GM19099 (cell line): ENCODE data around the gene GON4L.

Source experiments
- POLR2A ChIP-seq: IDR thresholded peaks from 3 replicates; pipeline ENCODE4 v1.6.1; 2011; ENCODE audit warnings: low read depth; ENCODE audit not compliant: insufficient read length; ENCODE audit errors: extremely low read depth

Gene GON4L

DNA sequence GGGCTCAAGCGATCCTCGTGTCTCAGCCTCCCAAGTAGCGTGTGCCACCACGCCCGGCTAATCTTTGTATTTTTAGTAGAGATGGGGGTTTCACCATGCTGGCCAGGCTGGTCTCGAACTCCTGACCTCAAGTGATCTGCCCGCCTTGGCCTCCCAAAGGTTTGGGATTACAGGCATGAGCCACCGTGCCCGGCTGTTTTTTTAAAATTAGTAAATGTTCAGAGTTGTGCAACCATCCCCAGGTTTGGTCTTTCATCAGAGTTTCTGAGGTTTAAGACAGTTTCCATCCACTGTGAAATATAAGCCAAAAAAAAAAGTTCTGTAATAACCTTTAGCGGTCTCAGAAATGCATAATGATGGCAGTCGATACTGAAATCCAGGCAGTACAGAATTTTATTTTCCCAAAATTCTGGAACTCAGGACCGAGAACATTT, 1.8 kb upstream of the GON4L start:
- no peak for TF ChIP-seq POLR2A

DNA sequence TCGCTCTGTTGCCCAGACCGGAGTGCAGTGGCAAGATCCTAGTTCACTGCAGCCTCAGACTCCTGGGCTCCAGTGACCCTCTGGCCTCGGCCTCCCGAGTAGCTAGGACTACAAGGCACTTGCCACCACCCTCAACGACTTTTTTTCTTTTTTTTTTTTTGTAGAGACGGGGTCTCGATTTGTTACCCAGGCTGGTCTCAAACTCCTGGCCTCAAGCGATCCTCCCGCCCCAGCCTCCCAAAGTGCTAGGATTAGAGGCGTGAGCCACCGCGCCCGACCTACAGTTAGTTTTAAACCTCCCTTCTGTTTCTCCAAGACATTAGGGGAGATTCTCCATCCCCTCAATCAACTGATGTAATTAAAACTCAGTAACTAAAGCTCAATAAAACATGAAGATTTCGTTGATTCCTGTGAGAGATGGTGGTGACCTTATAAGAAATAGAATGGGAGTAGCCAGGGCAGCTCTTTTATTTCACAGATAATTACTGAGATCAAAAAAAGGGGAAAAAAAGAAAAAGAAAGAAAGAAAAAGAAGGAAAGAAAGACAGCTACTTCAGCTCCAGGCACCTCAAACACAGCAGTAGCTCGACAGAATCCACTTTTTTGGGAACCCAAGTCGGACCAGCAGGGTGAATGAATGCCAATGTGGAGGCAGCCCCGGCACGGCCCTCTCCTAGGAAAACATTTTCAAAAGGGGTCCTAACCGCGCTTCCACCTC, 598 bp downstream of the GON4L start:
- TF ChIP-seq POLR2A, result no peak

DNA sequence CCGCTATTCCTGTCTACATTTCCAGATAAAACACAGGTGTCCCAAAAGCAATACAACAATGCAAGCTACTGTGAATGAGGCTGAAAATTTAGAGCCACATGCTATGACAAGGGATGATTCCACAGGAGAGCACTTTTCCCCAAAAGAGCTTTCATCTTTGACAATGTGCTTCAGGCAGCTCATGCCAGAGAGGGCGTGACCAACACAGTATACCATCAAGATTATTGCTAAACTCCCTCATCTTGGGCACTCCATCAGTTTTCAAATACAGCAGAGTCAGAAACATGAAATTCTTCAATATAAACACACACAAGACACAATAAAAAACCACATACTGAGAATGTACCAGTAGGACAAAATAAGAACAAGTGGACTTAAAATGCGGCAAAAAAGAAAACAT, 6.7 kb downstream of the GON4L start:
- TF ChIP-seq POLR2A, result no peak

DNA sequence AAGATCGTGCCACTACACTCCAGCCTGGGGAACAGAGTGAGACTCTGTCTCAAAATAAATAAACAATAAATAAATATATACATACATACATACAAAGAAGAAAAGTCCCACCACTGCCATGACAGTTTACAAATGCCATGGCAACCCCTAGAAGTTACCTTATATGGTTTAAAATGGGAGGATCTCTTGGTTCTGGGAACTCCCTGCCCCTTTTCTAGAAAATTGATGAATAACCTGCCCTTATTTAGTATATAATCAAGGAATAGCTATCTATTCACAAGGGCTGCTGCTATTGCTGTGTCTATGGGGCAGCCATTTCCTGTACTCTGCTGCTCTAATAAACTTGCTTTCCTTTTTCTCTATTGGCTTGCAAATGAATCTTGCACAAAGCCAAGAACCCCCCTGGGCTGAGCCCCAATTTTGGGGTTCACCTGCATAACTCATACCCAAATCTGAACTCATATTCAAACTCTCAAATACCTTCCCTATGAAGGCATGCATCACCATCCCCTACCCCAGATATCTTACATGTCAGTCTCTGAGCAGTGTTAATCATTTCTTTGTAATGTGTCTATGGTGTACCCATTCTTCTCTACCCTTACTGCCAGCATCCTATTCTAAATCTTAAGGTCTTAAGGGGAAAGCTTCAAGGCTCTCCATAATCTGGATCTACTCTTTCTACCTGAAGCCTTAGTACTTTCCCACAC, 9.0 kb downstream of the GON4L start:
- no peak for TF ChIP-seq POLR2A

DNA sequence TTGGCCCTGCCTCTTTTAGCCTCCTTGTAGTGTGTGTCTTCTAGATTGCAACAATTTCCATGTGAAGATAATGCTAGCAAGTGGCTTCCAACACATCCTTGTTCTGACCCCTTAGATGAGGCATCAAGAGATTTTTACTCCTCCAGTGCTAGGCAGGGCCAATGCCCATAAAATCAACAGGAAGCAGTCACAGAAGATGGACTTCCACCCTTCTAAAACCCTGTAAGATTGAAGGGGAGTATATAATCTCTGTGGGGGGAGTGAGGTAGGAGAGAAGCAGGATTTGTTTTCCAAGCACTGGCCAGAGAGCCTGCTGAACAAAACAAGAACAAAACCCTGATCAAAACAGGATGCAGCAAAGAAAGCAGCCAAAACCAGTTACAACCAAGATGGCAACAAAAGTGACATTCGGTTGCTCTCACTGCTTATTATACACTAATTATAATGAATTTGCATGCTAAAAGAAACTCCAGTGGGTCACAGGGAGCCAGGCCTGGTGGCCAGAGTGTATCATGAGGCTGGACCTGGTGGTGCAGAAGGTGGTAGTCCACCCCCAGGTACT, 12.1 kb downstream of the GON4L start:
- TF ChIP-seq POLR2A, result no peak

DNA sequence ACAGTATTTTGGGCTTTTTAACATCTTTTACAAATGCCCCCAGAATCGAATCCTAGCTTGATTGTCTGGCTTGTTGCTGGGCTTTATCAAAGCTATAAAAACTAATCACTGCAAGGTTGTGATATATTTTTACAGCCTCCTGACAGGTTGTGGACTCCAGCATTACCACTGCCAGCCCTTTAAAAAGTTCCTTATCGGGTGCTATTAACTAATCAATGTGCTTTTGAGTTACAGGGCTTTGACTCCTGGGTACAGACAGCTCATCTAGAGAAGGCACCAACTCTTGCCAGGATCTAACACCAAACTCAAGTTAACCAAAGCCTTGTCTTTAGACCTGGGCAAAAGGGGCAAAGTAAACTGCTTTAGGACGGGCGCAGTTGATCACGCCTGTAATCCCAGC, 16.6 kb downstream of the GON4L start:
- no peak for TF ChIP-seq POLR2A

DNA sequence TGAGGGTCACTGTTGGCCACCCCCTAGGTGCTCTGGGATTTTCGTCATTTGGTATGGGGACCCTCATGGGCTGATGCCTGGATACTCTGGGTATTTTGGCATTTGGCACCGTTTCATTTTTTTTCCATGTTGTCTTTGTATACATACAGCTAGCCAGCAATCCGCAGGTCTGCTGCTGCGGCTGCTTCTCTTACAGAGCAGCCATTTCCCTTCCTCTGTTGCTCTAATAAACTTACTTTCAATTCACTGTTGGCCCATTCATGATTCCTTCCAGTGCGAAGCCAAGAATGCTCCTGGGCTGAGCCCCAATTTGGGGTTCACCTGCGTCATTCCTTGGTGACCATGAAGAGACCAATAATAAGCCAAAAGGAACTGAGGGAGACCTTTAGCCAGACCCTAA, 21.5 kb downstream of the GON4L start:
- no peak for TF ChIP-seq POLR2A

DNA sequence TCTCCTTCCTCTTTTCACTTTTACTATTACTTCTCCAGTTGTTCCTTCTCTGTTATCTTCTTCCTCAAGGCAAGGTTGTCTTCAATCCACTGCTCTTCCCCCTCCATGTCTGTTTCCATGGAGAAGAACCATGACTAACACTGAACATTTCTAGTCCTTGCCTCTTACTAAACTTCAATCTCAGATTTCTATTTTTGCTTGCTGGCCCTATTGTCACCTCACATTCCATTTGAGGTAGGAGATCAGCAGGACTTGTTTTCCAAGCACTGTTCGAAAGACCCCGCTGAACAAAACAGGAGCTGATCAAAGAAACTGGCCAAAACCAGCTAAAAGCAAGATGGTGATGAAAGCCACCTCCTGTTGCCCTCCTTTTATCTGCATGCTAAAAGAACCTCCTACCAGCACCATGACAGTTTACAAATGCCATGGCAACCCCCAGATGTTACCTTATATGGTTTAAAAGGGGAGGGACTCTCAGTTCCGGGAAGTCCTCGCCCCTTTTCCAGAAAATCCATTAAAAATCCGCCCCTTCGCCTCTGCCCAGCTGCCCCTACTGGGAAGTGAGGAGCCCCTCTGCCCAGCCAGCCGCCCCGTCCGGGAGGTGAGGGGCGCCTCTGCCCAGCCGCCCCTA, 22.6 kb downstream of the GON4L start:
- no peak for TF ChIP-seq POLR2A

DNA sequence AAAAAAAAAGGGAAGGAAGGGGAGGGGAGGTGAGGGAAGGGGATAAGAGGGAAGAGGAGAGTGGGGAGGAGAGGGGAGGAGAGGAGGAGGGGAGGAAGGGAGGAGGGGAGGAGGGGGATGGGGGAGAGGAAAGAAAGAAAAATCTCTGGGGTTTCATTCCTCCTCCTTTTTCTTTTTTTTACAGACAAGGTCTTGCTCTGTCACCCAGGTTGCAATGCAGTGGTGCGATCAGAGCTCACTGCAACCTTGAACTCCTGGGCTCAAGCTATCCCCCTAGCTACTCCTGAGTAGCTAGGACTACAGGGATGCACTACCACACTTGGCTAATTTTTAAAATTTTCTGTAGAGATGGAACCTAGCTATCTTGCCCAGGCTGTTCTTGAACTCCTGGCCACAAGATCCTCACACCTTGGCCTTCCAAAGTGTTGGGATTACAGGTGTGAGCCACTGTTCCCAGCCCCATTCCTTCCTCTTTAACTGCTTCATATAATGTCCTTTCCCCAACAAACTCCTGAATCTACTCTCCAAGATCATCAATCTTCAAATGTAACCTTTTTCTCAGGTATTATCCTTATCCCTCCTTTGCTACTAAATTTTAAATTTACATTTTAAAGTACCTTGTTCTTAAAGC, 23.2 kb downstream of the GON4L start:
- TF ChIP-seq POLR2A, result no peak

DNA sequence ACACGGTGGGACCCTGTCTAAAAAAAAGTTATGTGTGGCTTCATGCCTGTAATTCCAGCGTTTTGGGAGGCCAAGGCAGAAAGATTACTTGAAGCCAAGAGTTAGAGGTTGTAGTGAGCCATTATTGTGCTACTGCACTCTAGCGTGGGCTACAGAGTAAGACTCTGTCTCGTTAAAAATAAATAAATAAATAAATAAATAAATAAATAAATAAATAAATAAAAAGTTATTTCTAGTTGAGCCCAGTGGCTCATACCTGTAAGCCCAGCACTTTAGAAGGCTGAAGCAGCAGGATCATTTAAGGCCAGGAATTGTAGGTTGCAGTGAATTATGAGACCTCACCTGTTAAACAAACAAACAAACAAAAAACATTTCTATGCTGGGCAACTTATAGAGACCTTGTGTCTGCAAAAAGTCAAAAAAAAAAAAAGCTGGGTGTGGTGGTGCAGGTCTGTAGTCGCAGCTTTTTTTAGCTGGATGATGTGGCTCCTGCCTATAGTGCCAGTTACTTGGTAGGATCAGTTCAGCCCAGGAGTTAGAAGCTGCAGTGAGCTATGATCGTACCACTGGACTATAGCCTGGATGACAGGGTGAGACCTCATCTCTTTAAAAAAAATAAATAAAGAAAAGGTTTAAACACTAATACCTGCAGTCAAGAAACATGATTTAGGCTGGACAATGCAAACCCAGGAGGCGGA, 25.6 kb downstream of the GON4L start:
- TF ChIP-seq POLR2A, result no peak

DNA sequence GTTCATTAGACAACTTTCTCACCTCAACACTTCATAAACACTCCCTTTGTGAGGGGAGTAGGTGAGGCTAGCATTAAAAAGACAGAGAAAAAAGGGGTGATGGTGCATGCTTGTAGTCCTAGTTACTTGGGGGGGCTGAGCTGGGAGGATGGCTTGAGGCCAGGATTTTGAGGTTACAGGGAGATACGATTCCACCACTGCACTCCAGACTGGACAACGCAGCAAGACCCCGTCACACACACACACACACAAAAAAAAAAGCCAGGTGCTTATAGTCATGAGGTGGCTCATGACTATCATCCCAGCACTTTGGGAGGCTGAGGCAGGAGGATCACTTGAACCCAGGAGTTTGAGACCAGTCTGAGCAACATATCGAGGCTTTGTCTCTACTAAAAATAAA, 29.6 kb downstream of the GON4L start:
- no peak for TF ChIP-seq POLR2A

DNA sequence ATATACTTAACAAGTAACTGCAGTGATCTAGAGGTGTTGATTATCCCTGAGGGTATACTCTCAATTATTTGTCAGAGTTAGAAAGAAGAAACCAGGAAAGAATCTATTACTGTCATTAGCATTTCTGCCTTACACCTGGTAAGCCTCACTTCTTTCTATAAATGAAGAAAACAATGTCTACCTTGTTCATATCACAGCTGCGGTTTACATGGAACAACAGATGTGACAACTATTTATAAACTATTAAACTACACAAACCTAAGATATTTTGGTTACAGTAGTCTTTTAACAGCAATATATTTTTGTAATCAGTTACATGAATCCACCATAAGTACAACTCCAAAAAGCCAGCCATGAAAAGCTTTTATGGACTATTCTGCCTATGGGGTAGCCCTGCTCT, 40.7 kb downstream of the GON4L start:
- no peak for TF ChIP-seq POLR2A

DNA sequence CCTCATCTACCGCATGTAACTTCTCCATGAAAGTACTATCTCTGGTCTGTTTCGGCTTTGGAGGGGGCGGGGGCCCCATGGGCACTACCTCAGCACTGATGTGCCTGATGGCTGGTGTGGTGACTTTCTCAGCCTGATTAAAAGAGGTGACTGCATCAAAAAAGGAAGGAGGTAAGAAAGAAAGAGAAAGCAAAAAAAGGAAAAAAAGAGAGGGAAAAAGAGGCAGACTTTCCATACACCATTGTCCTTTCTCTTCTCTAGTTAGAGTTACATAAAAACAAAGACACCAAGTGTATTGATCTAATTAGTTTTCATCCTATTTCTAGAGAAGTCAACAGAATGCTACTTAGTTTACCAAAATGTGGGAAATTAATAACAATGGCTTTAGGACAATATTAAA, 43.3 kb downstream of the GON4L start:
- no peak for TF ChIP-seq POLR2A

DNA sequence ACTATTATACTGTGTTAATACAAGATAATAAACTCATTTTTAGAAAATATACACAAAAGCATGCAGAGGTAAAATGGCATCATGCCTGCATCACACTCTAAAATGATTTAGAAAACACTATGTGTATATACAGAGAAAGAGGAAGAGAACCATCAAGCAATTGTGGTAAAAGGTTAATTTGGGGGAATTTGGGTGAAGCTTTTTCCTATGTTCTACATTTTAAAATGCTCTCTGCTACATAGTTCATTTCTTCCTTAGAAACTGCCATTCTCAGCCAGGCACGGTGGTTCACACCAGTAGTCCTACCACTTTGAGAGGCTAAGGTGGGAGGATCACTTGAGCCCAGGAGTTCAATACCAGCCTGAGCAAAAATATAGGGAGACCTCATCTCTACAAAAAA, 44.1 kb downstream of the GON4L start:
- TF ChIP-seq POLR2A, result no peak

DNA sequence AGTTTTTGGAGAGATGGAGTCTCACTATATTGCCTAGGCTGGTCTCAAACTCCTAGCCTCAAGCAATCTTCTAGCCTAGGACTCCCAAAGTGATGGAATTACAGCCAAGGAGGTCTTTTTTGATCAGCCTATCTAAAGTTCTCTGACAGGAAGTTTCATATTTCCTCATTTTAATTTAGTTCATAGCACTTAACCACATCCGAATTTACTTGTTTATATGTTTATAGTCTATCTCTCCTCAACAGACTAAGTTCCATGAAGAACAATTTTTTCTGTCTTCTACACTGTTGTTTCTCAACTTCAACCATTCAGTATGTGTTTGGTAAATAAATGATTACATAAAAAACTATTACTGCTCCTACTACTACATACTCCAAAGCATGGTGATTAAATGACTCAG, 47.9 kb downstream of the GON4L start:
- TF ChIP-seq POLR2A, result no peak
